Mucosa of descending colon (tissue), 3 donors: ENCODE data around the gene GRIK3. TPM values are rescaled to one million over a fixed set of nuclear protein-coding genes. Genes with fewer than 3 reads are reported as not detected.
"Not testable (repeated sequence)": the region's sequence is repeated elsewhere in the genome, so short reads cannot be mapped to it uniquely, and the experiment has no call there.

Experiments
- ATAC-seq: fragments of 200-7000 bp; cut with Tn5 transposase; one replicate; pipeline ENCODE4 v1.9.1; 2020; ENCODE audit warnings: mild to moderate bottlenecking, moderate library complexity
- DNase-seq, 3 donors: peaks; one replicate each; pipeline ENCODE4 v3.0.0-alpha.2; 2020
- H3K36me3 ChIP-seq: fragments of 200-600 bp; one replicate; pipeline ENCODE4 v1.8.0; 2021; ENCODE audit warnings: low read depth, mild to moderate bottlenecking
- H3K4me1 ChIP-seq: fragments of 200-600 bp; one replicate; pipeline ENCODE4 v1.8.0; 2021; ENCODE audit warnings: low read depth, mild to moderate bottlenecking
- H3K4me3 ChIP-seq: fragments of 200-600 bp; one replicate; pipeline ENCODE4 v1.8.0; 2021; ENCODE audit warnings: mild to moderate bottlenecking
- H3K9me3 ChIP-seq: fragments of 200-600 bp; one replicate; pipeline ENCODE4 v1.8.0; 2021; ENCODE audit warnings: mild to moderate bottlenecking
- CTCF ChIP-seq: fragments of 200-600 bp; IDR thresholded peaks from one replicate; pipeline ENCODE4 v1.8.0; 2022; ENCODE audit warnings: antibody characterized with exemption, mild to moderate bottlenecking
- intact Hi-C, 2 donors: fragments of 100-400 bp; cut with DNase I in 1 of 2; cut with micrococcal nuclease in 1 of 2; formaldehyde crosslinking; loops; one replicate each; pipeline versions ENCODE4 v1.11.0 to v1.11.1; 2022; cut with DNase I, micrococcal nuclease
- long read RNA-seq, 2 donors: library from polyadenylated mRNA; unstranded; transcript quantifications; one replicate each; pipeline ENCODE4 v2.0.0, GENCODE V29; 2019 to 2021
- total RNA-seq, 3 donors: library from RNA; stranded (reverse); fragmentation: NEBNext Ultra II Directional in 2 of 3; extraction: Animal tissue kit (Norgen Biotek cat#: 25700) in 2 of 3; gene quantifications; one replicate each; pipeline versions ENCODE4 v1.2.1 to v1.2.4, GENCODE V29; 2021 to 2023
- donor health status: DM: no; HTN: no; CAD: no; lungs with moderate emphysema.
- donor health status: DM: no; HTN: no; CAD: no.
- donor health status: DM: no; HTN: yes; CAD: no.

The GRIK3 gene
- 10 to 100 TPM in 1 of 3 donors, 1 to 10 TPM in 1, under 1 TPM in 1; 0.41 to 13.6 (median 1.5) TPM for total RNA-seq
- long read RNA-seq, donor 1, partial matches to known transcripts = 1 of 9 reads
- long read RNA-seq, donor 1, other reads (novel, unspliced or antisense) = 8 of 9 reads
- long read RNA-seq, donor 2 = 0 reads

GRCh38 chr1:37034121-37035013, at the start of gene GRIK3:
GRIK3 (minus strand) TSS chr1:37034515; CDS start chr1:37034108, 407 bp downstream.
- no peaks in the 10 kb centered on the region for H3K9me3 ChIP-seq
- H3K36me3 ChIP-seq = no peaks in the 10 kb centered on the region
- DNase-seq = no peak
- no peaks in the 10 kb centered on the region for H3K4me1 ChIP-seq
- no peak for TF ChIP-seq CTCF
- no peak for ATAC-seq
- H3K4me3 ChIP-seq = no peak within 1 kb of the TSS
- intact Hi-C loops = no loop called here

- Histone ChIP-seq H3K9me3 (peaks cover 3% of the 10 kb centered on the region), H3K36me3 (no peaks in the 10 kb centered on the region), H3K4me3 (no peak overlapping the region), H3K4me1 (no peaks in the 10 kb centered on the region)
- DNase-seq (no peak), ATAC-seq (no peak)
- no peak for TF ChIP-seq CTCF
- intact Hi-C loops = no loop called here
Observed at GRCh38 chr1:37084013-37084412, 49.7 kb upstream of the GRIK3 start.

DNA sequence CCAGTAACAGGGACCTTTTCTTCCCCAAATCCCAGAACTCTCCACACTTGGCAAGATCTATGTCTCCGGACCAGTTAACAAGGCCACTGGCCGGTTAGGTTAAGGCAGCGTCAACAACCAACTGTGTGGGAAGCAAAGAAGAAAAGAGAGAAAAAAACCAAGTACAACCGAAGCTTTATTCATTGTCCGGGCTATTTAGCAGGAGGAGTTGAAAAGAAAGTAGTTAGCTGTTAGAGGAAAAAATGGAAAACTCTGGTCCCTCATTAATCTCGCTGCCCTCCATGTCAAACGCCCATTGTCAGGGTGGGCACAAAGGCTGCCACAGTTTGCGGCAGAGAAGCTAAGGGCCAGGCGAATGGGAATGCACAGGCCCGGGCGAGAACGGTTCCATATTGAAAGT, 49.3 kb upstream of the GRIK3 start:
- no peak for TF ChIP-seq CTCF
- DNase-seq = no peak
- intact Hi-C loops = no loop called here
- no peak overlapping the region for H3K4me3 ChIP-seq
- no peak for ATAC-seq
- no peaks in the 10 kb centered on the region for H3K4me1 ChIP-seq
- H3K36me3 ChIP-seq = no peaks in the 10 kb centered on the region
- H3K9me3 ChIP-seq = peaks cover 3% of the 10 kb centered on the region

- intact Hi-C loops = not testable (repeated sequence)
Observed at GRCh38 chr1:37080296-37080986, 46.1 kb upstream of the GRIK3 start.

DNA sequence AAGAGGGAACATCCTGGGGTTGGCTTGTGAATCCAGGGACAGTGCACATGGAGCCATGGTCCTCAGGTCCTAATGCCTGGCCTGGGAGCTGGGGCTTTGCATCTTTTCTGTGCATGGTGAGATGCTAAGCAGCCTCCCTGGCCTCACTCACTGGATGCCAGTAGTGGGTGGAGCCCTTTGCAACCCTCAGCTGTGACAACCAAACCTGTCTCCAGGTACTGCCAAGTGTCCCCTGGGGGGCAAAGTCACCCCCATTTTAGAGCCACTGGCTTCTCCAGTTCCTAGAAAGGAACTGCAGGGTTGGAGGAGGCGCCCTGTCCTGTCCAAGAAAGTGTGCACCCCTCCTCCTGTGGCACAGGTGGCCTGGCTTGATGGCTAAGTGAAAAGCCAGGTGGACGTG, 44.6 kb upstream of the GRIK3 start:
- Histone ChIP-seq H3K9me3 (peaks cover 3% of the 10 kb centered on the region), H3K4me1 (no peaks in the 10 kb centered on the region), H3K36me3 (no peaks in the 10 kb centered on the region), H3K4me3 (no peak overlapping the region)
- ATAC-seq = no peak
- no peak for DNase-seq
- no peak for TF ChIP-seq CTCF
- intact Hi-C loops = no loop called here

More at GRCh38 chr1:37080296-37080986, 46.1 kb upstream of the GRIK3 start:
- not testable (repeated sequence) for H3K4me3 ChIP-seq, ATAC-seq, H3K4me1 ChIP-seq, H3K36me3 ChIP-seq, DNase-seq, H3K9me3 ChIP-seq

DNA sequence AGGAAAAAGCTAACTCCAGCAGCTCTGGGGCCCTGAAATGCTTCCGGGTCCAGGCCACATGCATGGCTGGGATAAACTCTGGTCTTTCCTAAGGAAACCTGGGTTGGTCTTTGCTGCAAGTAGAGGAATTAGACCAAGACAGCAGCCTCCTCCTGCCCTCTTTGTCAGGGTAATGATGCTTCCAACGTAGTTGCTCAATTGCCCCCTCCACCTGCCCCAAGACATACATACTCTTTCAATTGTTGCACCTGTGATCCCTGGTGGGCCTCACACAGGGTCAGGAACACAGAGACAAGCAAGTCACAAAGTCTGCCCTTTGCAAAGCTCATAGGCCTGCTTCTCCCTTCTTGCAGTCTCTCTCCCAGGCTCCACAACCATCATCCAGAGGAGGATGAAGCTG, 41.9 kb upstream of the GRIK3 start:
- intact Hi-C loops = no loop called here
- no peaks in the 10 kb centered on the region for H3K36me3 ChIP-seq
- DNase-seq = no peak
- H3K9me3 ChIP-seq = peaks cover 3% of the 10 kb centered on the region
- no peak overlapping the region for H3K4me3 ChIP-seq
- H3K4me1 ChIP-seq = no peaks in the 10 kb centered on the region
- TF ChIP-seq CTCF = no peak
- no peak for ATAC-seq
